K562 (cell line): ENCODE data around the gene RGS19. TPM values are rescaled to one million over a fixed set of nuclear protein-coding genes. Genes with fewer than 3 reads are reported as not detected.

Experiments
- CC2D1A ChIP-seq: fragments of 450-650 bp; IDR thresholded peaks from 2 replicates; pipeline ENCODE4 v1.6.1; 2017; ENCODE audit warnings: mild to moderate bottlenecking
- GATAD2A ChIP-seq: fragments of 450-650 bp; IDR thresholded peaks from 2 replicates; pipeline ENCODE4 v1.6.1; 2017
- JUN ChIP-seq, 2 experiments: sonication (generic) in 1 of 2; formaldehyde crosslinking in 1 of 2; IDR thresholded peaks; 2 replicates each; pipeline versions ENCODE4 v1.6.1 to v1.8.0; 2012 to 2022; ENCODE audit warnings: borderline replicate concordance in 2 of 2, mild to moderate bottlenecking in 2 of 2, improper control_type of control experiment in 1 of 2, low read depth in 1 of 2, low read length in 1 of 2, missing genetic modification reagents in 1 of 2
- SRF ChIP-seq, 2 experiments: fragments of 250-450, 450-650 bp in 1 of 2; sonication (Bioruptor Pico) in 1 of 2; sonication (generic) in 1 of 2; formaldehyde crosslinking; IDR thresholded peaks; 2 replicates each; pipeline versions ENCODE4 v1.5.0 to v1.5.1; 2020 to 2022; ENCODE audit warnings: mild to moderate bottlenecking in 1 of 2, missing genetic modification reagents in 1 of 2
- THAP7 ChIP-seq: fragments of 250-450 bp; sonication (Bioruptor Pico); IDR thresholded peaks from 2 replicates; pipeline ENCODE4 v1.5.0; 2021
- polyA plus RNA-seq, 8 experiments: library from polyadenylated mRNA; depleted of rRNA in 4 of 8; stranded (reverse) in 5 of 8; unstranded in 3 of 8; fragments of >200 nt; fragmentation: Nextera tagmentation in 2 of 8; fragmentation: Illumina TruSeq in 1 of 8; extraction: Ambion mirVana in 2 of 8; extraction: Trizol in 1 of 8; gene quantifications; 2 replicates each; pipeline versions ENCODE4 v1.2.1 to v1.2.3, GENCODE V29; 2011 to 2014; ENCODE audit warnings: inconsistent platforms in 1 of 8, missing spikeins in 1 of 8
- total RNA-seq, 7 experiments: library from RNA; depleted of rRNA in 6 of 7; stranded (reverse); fragments of >200 nt in 6 of 7; fragmentation: Illumina TruSeq in 2 of 7; extraction: Trizol in 2 of 7; gene quantifications; 2 replicates each; pipeline versions ENCODE4 v1.2.1 to v1.2.3, GENCODE V29; 2011 to 2021; ENCODE audit warnings: low replicate concordance in 1 of 7
- TF ChIP-seq, protein P1 (sequence below): fragments of 450-650 bp; IDR thresholded peaks from 2 replicates; pipeline ENCODE4 v1.6.1; 2018; ENCODE audit not compliant: partially characterized antibody

RGS19 gene
- total and polyA plus RNA-seq, 9 of the 15 experiments (the other 6 are each of a cell fraction or from before 2014, with no cell fraction given) = 0.41 to 23.7 (median 14.6) TPM

- TF ChIP-seq, protein P1, sequence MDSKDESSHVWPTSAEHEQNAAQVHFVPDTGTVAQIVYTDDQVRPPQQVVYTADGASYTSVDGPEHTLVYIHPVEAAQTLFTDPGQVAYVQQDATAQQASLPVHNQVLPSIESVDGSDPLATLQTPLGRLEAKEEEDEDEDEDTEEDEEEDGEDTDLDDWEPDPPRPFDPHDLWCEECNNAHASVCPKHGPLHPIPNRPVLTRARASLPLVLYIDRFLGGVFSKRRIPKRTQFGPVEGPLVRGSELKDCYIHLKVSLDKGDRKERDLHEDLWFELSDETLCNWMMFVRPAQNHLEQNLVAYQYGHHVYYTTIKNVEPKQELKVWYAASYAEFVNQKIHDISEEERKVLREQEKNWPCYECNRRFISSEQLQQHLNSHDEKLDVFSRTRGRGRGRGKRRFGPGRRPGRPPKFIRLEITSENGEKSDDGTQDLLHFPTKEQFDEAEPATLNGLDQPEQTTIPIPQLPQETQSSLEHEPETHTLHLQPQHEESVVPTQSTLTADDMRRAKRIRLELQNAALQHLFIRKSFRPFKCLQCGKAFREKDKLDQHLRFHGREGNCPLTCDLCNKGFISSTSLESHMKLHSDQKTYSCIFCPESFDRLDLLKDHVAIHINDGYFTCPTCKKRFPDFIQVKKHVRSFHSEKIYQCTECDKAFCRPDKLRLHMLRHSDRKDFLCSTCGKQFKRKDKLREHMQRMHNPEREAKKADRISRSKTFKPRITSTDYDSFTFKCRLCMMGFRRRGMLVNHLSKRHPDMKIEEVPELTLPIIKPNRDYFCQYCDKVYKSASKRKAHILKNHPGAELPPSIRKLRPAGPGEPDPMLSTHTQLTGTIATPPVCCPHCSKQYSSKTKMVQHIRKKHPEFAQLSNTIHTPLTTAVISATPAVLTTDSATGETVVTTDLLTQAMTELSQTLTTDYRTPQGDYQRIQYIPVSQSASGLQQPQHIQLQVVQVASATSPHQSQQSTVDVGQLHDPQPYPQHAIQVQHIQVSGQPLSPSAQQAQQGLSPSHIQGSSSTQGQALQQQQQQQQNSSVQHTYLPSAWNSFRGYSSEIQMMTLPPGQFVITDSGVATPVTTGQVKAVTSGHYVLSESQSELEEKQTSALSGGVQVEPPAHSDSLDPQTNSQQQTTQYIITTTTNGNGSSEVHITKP = peak; percentile 74
- TF ChIP-seq THAP7 (CRISPR knock-in tag) = no peak
- no peak for TF ChIP-seq GATAD2A
- TF ChIP-seq CC2D1A = no peak
- no peak for TF ChIP-seq JUN (IDR thresholded peaks at IDR 0.05; ENCODE audit: borderline replicate concordance, low read depth, low read length)
- 0 out of 2 replicates have a peak, but pooled peaks have one; percentile 12 for TF ChIP-seq JUN (CRISPR knock-in tag; IDR thresholded peaks at IDR 0.05; ENCODE audit: borderline replicate concordance)
- no peak for TF ChIP-seq SRF (CRISPR knock-in tag; IDR thresholded peaks at IDR 0.05)
These were observed 14.0 kb downstream of the RGS19 start (continued) for GRCh38 chr20:64065062-64065973.
